ENCODE results near the gene MAP4K5.
"Not testable (repeated sequence)": the region's sequence is repeated elsewhere in the genome, so short reads cannot be mapped to it uniquely, and the experiment has no call there.

Gene MAP4K5

DNA sequence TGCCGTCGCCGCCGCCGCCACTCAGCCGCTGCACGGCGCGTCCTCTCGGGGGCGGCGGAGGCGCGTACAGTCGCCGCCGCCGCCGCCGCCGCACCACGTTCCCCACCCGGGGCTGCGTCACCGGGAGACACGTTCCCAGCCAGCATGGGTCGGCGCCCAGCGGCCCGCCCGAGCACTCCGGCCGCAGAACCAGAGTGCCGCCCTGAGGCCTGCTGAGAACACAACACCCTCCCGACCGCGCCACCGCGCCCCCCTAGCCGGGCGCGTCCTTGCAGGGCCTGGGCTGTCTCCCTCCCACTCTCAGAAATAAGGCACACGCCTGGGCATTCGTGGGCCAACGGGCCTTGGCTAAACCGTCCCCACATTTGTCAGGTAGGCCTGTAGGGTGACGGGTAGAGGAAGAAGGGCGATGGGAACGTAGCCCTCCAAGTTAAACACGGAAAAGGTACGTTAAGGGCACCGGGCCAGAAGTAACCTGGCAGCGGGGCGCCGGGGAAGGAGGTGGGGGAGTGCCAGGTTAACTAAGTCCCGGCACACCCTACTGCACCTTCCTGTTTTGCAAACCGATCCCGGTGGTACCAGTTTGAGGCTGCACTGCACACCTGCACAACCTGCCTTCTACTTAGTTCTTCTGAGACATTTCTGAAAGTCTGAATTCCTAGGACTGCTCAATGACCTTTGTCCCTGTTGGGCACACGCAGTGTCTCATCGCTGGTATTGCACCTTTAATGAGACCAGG is at the start of gene MAP4K5:
TSS of gene MAP4K5 (minus strand) at position 68 of the 739 bp plus-strand sequence. CDS start 520 bp downstream, outside the sequence.
- DNase-seq (ENCODE audit: low spot score): peak; percentile 81

DNA sequence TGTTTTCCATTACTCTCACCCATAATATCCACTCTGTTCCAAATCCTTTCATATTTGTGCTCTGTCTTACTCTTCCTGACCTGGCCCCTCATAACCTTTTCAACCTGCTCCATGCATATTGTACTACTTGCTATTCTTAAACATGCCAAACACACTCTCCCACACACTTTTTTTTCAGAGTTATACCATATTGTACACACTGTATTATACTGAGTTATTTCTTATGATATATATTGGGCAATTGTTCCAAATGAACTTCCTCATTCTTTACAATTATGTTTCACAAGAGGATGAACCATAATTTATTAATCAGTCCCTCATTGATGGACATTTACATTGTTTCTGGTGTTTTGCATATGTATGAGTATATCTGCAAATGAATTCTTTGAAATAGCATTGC is 46.1 kb upstream of the MAP4K5 start:
- DNase-seq (ENCODE audit: low spot score): no peak

DNA sequence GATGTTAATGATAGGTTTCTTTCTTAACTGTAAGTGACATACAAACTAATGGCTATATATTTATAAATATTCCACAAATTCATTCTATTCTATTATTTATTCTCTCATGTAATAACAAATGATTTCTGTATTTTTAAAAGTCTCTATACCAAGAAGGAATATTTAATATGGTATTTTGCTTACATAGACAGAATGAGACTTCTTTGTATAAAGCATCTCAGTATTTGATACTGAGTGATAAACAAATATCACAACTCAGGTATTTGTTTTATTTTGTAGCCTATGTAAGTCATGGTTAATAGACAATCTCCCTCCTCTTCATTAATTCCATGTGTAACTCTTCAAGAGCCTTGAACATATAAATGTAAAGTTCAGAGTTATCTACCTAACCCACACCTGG is 45.6 kb upstream of the MAP4K5 start:
- no peak for DNase-seq (ENCODE audit: low spot score)

DNA sequence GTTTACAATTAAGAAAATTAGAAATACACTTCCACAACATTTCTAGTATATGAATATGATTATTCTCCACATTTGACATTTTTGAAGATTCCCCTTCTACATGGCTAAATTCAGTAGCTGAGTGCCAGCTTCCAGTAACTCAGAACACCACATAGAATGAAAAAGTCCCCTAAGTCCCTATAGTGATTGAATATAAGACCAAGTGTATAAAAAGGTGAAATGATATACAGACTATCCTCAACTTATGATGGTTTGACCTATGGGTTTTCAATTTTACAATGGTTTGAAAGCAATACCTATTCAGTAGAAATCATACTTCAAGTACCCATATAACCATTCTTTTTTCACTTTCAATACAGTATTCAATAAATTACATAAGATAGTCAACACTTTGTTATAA is 43.4 kb upstream of the MAP4K5 start:
- DNase-seq (ENCODE audit: low spot score): no peak

DNA sequence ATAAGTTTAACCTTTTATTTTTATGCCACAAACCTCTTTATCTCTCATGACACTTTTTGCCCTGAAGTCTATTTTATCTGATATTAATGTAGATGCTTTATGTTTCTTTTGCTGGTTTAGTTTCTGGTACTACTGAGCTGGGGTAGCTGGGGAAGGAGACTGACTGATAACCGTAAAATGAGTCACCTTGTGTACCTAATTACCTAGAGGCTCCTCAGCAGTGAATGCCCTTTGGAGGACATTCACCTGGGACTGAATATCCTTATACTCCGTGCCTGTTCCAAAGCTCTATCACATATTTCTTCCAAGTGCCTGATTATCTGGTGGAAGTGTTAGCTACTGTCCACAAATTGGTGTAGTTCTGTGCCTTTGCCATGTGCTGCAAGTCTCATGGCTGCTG is 41.5 kb upstream of the MAP4K5 start:
- DNase-seq (ENCODE audit: low spot score): no peak

DNA sequence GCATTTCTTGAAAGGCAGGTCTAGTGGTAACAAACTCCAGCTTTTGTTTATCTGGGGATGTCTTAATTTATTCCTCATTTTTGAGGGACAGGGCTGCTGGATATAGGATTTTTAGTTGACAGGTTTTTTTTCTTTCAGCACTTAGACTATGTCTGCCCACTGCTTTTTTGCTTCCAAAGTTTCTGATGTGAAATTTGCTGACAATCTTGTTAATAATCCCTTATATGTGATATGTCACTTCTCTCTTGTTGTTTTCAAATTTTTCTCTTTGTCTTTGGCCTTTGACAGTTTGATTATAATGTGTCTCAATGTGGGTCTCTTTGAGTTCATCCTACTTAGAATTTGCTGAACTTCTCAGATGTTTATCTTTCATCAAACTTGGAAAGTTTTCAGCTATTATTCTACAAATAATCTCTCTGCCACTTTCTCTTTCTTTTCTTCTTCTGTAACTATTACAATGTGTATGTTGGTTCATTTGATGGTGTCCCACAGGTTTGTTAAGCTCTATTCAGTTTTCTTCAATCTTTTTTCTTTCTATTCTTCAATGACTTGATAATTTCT is 37.4 kb upstream of the MAP4K5 start:
- DNase-seq (ENCODE audit: low spot score): no peak

DNA sequence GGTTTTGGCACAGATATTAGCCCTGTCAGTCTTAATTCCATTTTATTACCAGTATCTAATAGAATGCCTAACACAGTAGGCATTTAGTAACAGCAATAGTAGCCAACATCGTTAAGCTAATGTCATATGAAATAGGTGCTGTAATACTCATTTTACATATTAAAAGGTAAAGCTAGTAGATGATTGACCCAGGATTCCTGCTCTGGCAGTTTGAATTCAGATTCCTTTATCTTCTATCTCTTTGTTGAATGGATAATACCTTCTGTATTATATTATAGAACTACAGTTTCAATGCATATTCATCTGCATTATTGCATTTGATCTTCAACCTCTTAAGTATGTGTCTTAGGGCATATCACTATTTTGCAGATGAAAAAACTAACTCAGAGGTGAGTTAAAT is 30.5 kb upstream of the MAP4K5 start:
- no peak for DNase-seq (ENCODE audit: low spot score)

DNA sequence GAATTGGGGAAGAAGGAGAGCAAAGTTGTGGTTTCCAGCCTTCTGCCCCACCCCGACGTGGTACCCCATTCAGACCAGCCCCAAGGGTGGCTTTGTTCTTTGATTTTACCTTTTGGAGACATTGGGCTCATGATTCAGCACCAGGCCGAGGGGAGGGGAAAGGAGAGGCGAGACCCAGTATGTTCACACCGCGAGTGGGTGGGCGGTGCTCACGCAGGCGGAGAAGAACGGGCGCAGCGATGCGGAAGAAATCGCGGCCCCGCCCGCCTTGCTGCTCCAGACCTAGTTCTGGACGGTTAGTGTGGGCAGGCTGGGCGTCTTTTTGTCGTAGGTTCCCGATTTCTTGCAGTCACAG is 28.5 kb upstream of the MAP4K5 start:
- no peak for DNase-seq (ENCODE audit: low spot score)

DNA sequence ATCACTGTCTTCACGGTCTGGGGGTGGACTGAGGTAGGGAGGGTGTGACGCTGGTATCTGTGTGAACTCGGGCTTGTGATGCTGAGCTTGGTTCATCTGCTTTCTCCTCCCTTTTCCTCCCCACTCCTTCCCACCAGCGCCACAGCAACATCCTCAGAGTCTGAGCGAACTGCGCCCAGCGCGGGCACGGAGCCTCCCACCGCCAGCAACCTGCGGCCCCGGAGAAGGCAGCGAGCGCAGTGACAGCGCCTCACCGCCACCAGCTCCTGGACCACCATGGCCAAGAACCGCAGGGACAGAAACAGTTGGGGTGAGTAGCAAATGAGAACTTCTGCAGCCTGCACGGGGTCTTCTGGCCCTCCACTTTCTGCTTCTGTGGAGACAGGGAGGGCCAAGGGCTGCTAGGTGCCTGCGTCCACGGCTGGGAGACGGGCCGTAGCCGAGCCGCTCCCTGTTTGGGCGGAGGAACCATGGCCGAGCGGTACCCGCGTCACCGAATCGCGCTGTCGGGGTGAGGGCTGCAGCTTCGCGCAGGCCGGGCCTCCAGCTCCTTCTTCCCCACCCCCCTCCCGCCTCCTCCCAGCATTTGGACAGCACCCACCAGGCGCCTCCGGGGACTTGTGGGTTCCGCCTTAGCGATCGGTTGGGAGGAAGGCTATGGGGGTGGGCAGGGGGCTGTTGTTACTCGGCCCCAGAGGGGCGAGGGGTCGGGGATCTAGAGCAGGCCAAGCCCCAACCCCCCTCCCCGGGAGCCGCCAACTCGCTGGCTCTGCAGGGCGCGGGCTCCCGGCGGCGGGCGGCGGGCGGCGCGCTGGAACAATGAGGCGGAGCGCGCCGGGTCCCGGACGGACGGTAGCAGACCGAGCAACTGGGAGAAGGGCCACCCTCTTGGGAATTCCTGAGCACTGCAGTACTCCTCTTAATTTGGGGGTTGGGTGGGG is 27.9 kb upstream of the MAP4K5 start, which contains the start of gene ATL1:
TSS of gene ATL1 (plus strand) at position 156 of the 941 bp plus-strand sequence. CDS start at position 277, 121 bp downstream.
- DNase-seq (ENCODE audit: low spot score): peak; percentile 33

DNA sequence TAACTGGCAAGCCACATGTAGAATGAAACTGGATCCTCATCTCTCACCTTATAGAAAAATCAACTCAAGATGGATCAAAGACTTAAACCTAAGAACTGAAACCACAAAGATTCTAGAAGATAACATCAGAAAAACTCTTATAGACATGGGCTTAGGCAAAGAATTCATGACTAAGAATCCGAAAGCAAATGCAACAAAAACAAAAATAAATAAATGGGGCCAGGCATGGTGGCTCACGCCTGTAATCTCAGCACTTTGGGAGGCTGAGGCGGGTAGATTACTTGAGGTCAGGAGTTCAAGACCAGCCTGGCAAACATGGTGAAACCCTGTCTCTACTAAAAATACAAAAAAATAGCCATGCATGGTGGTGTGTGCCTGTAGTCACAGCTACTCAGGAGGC is 20.4 kb upstream of the MAP4K5 start:
- not testable (repeated sequence) for DNase-seq (ENCODE audit: low spot score)

DNA sequence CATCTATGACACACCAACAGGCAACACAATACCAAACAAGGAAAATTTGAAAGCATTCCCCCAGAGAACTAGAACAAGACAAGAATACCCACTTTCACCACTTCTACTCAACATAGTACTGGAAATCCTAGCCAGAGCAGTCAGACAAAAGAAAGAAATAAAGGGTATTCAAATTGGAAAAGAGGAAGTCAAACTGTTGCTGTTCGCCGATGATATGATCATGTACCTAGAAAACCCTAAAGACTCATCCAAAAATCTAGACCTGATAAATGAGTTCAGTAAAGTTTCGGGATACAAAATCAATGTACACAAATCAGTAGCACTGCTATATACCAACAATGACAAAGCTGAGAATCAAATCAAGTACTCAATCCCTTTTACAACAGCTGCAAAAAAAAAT is 19.5 kb upstream of the MAP4K5 start:
- no peak for DNase-seq (ENCODE audit: low spot score)

DNA sequence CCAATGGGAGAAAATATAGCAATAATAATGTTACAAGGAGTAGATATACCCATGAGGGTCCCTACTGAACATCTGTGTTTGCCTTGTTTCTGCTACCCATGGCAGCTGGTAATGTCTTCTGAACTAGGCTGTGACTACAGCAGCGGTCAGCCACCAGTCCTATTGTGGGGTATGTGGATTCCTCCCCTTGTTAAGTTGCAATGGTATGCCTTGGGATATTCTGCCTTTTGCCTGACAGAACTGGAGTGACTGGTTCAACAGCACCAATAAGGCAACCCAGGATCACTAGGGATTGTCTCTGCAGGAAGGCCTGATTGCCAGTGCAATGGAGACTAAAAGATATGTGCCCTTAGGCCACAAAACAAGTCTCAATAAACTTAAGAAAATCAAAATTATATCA is 17.9 kb upstream of the MAP4K5 start:
- no peak for DNase-seq (ENCODE audit: low spot score)

DNA sequence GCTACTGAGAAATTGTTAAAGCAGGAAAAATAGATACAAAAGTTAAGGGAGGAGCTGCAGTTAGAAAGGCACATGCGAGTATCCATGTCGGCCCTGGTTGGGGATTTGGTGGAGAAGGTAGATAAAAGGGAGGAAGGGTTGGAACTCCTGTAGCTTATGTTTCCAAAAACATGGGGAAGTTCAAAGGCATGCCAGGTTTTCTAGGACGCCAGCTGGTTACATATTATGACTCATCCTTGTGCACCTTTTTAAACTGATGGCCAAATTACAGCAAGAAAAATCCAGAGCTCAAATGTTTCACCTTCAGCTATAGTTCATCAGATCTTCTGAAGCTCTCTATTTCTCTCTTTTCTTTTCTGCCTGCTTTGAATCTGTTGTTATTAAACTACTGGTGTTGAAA is 13.2 kb upstream of the MAP4K5 start:
- DNase-seq (ENCODE audit: low spot score): no peak

DNA sequence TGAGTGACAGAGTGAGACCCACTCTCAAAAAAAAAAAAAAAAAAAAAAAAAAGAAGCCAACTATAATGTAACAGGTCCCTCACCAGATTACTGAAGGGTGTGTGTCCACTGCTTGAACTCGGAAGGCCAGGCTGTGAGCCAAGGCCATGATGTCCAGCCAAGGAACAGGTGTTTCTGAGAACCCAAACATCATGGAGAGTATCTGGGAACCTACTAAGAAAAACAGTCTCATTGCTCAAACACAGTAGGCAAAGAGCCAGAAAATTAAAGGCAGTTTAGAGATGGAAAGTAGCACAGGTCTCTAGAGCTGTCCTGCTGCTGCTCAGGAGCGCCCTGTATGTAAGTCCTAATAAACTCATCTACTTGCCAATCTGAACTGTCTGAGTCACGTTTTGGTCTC is 12.5 kb upstream of the MAP4K5 start:
- DNase-seq (ENCODE audit: low spot score): no peak

DNA sequence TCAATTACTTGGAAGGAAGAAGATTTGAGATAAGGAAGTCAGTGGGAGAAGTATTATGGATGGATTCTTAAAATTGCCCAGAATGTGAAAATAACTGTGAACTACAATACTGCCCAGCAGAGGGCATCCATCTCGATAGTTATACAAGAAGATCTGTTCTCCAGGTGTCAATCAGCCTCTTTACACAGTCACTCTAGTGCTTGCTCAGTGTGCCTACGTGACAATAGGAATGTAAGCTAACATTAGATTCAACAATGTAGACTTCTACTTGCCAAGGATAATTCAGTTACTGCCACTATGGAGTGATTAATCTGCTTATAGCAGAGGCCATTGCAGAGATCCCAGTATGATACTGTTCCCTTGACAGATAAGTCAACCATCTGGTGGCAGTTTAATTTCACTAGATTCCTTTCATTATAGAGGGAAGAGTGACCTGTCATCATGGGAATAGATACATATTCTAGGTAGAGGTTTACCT is 10.6 kb upstream of the MAP4K5 start:
- DNase-seq (ENCODE audit: low spot score): peak; percentile 20

DNA sequence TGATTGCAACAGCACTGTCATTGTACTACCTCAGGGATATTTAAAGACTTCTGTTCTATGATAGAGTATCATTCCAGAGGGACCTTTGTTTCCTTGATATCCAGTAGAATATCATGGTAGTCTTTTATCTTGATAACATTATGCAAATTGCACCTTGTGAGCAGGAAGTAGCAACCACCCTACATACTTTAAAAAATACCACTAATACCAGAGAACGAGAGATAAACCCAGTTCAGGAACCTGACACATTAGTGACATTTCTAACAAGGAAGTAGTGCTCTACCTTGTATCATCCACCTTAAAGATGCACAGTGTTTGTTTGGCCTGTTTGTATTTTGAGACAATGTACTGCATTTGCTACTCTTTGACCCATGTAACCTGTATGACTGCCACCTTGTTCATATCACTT is 8.8 kb upstream of the MAP4K5 start:
- DNase-seq (ENCODE audit: low spot score): no peak

DNA sequence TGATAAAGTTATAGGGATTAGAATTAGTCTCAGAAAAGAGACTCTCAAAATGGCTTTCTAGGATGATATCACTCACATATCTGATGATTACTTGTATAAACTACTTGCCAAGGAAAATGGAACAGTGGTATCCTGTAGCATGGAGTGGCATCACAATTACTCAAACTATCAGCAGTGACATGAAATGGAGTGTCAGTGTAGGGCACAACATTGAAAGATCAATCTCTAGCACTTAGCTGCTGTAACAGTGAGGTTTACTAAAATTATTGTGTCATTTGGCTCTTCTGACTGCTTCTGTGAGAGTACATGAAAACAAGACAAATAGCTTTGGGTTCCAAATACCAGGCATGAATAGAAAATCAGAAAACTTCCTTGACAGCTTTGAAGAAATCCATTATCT is 6.7 kb upstream of the MAP4K5 start:
- no peak for DNase-seq (ENCODE audit: low spot score)

DNA sequence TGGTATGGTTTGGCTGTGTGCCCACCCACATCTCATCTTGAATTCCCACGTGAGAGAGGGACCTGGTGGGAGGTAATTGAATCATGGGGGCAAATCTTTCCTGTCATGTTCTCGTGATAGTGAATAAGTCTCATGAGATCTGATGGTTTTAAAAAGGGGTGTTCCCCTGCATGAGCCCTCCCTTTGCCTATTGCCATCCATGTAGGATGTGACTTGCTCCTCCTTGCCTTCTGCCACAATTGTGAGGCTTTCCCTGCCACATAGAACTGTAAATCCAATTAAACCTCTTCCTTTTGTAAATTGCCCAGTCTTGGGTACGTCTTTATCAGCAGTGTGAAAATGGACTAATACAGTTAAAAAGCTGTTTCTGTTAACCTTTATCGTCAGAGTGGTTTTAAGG is 5.7 kb upstream of the MAP4K5 start:
- not testable (repeated sequence) for DNase-seq (ENCODE audit: low spot score)

DNA sequence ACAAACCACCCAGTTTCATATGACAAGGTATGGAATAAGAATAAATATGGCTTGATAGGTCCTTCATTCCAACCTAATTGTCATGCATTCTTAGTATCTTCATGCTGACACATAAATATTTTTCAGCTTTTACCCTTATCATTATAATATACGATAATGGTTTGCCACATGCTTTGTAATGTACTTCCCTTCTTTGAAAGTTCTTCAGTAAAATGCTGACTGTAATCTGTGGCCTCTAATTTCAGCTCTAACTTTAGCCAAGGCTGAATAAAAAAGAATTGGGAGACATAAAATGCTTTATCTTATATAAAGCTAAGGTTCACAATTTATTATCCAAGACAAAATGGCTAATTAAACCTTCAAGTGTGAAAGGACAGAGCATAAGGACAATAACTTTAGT is 2.6 kb upstream of the MAP4K5 start:
- no peak for DNase-seq (ENCODE audit: low spot score)

DNA sequence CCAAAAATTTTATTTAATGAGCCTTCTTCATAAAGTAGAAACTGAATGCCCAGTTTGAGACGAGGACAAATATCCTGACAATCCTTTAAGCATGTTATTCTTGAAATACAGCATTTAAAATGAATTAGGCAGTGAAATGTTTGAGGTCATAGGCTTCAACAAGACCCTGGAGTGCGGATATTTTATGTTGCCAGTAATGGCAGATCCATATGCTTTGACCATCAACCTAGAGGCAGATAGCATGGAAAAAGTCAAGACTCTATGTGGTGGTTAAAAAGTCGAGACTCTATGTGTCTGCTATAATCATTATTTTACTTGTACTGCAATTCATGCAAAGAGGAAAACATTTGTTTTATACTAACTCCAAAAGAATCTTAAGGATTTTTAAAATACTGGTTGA is 2.0 kb upstream of the MAP4K5 start:
- DNase-seq (ENCODE audit: low spot score): no peak

DNA sequence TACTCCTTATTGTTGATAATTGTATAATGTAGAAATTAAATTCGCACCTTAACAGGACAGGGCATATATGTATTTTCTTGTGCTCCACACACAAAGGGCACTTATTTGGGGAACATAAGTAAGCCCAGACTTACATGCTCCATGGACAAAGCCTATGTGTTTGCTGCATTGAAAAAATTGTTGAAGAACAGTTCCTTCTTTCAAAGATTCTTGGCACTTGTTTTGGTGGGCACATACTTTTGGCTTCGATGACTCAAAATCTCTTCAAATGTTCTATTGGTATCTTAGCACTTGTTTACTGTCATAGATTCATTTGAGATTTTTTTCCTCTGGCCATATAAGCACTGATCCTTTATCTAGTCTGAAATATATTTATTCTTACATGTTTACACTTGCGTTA is 1.4 kb upstream of the MAP4K5 start:
- no peak for DNase-seq (ENCODE audit: low spot score)

DNA sequence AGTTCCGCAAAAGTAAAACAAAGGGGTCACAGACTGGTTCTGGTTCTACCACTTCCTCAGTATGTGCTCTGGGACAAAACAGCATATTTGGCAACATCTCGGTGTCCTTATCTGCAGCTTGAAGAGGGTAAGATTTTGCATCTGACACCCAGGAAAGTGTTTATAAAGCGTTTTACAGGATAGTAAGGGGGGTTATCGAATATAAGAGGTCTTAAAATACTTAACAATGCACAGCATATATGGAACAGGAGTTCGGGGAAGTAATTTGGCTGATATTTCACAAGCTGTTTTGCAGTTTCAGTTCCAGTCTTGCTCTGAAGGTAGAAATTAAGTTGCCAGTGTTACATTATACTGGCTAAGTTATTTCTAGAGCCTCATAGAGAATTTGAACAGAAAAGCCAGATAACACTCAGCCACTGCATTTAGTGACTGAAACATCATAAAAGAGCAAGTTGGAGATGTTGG is 904 bp upstream of the MAP4K5 start:
- DNase-seq (ENCODE audit: low spot score): no peak
